ENCODE measurements around the gene KCNMB4.

- TF ChIP-seq ZNF565 (CRISPR knock-in tag; conservative IDR thresholded peaks at IDR 0.05; ENCODE audit: low read depth) (no peak), TSHZ2 (CRISPR knock-in tag; IDR thresholded peaks at IDR 0.05) (no peak), CREB5 (CRISPR knock-in tag; IDR thresholded peaks at IDR 0.05; ENCODE audit: low read depth) (no peak)
These were observed 1.2 kb upstream of the KCNMB4 start for GRCh38 chr12:70364695-70365397.

All from SK-N-SH treated with all-trans-retinoic acid at 6 μM for 48 hours (cell line).